Uterus (tissue), 4 donors: ENCODE data around the gene ANKH. TPM values are rescaled to one million over a fixed set of nuclear protein-coding genes. Genes with fewer than 3 reads are reported as not detected.

Experiments used
- DNase-seq, 2 donors: peaks; one replicate each; pipeline ENCODE4 v3.0.0-alpha.2; 2019 to 2020
- H3K27ac ChIP-seq, 2 donors: fragments of 200-600 bp; sonication (generic); 1 replicate in 1 of 2; 2 replicates in 1 of 2; pipeline ENCODE4 v1.5.1; 2016 to 2018
- H3K27me3 ChIP-seq, 2 donors: fragments of 200-600 bp; sonication (generic); one replicate each; pipeline ENCODE4 v1.5.1; 2018 to 2019; ENCODE audit warnings: control low read depth in 1 of 2
- H3K36me3 ChIP-seq, 2 donors: fragments of 200-600 bp; sonication (generic); one replicate each; pipeline ENCODE4 v1.5.1; 2019; ENCODE audit warnings: control low read depth in 1 of 2
- H3K4me1 ChIP-seq, 2 donors: fragments of 200-600 bp; sonication (generic); one replicate each; pipeline ENCODE4 v1.5.1; 2018 to 2019; ENCODE audit warnings: control low read depth in 1 of 2
- H3K4me3 ChIP-seq, 2 donors: fragments of 200-600 bp; sonication (generic); 1 replicate in 1 of 2; 2 replicates in 1 of 2; pipeline ENCODE4 v1.5.1; 2018 to 2019; ENCODE audit warnings: mild to moderate bottlenecking in 1 of 2
- H3K9me3 ChIP-seq, 2 donors: fragments of 200-600 bp; sonication (generic); one replicate each; pipeline ENCODE4 v1.5.1; 2019; ENCODE audit warnings: control low read depth in 1 of 2
- POLR2A ChIP-seq, 2 donors: fragments of 450-650 bp; IDR thresholded peaks; one replicate each; pipeline ENCODE4 v1.6.1; 2016; ENCODE audit warnings: antibody characterized with exemption in 2 of 2, mild to moderate bottlenecking in 1 of 2, moderate library complexity in 1 of 2
- intact Hi-C: fragments of 100-400 bp; cut with DNase I; formaldehyde crosslinking; loops from one replicate; pipeline ENCODE4 v1.15.1; 2023; ENCODE audit warnings: low total_unique reads
- total RNA-seq, 4 donors: library from RNA; depleted of rRNA in 3 of 4; stranded (reverse); fragments of >200 nt in 3 of 4; gene quantifications; one replicate each; pipeline versions ENCODE4 v1.1.0 to v1.2.4, GENCODE V29; 2014 to 2023
- TF ChIP-seq, protein P1 (sequence below), 4 experiments: fragments of 200-600 bp in 2 of 4; fragments of 450-650 bp in 2 of 4; sonication (generic) in 2 of 4; IDR thresholded peaks; one replicate each; pipeline ENCODE4 v1.5.1; 2016 to 2019; ENCODE audit warnings: antibody characterized with exemption in 4 of 4, mild to moderate bottlenecking in 2 of 4, moderate library complexity in 1 of 4
- donor health status: DM: yes; HTN: yes; CAD: no.

Gene ANKH
- total RNA-seq, 4 donors from 2014 or later: 2.9 to 47.7 (median 26.9) TPM

- DNase-seq: no peak
- Histone ChIP-seq H3K27me3 (no peaks in the 10 kb centered on the region), H3K27ac (no peak overlapping the region), H3K36me3 (no peaks in the 10 kb centered on the region), H3K4me3 (no peak overlapping the region), H3K4me1 (peaks cover 0 to 4% of the 10 kb centered on the region in 2 donors), H3K9me3 (no peaks in the 10 kb centered on the region)
- intact Hi-C loops: no loop called here
- TF ChIP-seq, protein P1, sequence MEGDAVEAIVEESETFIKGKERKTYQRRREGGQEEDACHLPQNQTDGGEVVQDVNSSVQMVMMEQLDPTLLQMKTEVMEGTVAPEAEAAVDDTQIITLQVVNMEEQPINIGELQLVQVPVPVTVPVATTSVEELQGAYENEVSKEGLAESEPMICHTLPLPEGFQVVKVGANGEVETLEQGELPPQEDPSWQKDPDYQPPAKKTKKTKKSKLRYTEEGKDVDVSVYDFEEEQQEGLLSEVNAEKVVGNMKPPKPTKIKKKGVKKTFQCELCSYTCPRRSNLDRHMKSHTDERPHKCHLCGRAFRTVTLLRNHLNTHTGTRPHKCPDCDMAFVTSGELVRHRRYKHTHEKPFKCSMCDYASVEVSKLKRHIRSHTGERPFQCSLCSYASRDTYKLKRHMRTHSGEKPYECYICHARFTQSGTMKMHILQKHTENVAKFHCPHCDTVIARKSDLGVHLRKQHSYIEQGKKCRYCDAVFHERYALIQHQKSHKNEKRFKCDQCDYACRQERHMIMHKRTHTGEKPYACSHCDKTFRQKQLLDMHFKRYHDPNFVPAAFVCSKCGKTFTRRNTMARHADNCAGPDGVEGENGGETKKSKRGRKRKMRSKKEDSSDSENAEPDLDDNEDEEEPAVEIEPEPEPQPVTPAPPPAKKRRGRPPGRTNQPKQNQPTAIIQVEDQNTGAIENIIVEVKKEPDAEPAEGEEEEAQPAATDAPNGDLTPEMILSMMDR (IDR thresholded peaks at IDR 0.05): no peak
- no peak for TF ChIP-seq POLR2A (IDR thresholded peaks at IDR 0.05)
These were observed 203.4 kb downstream of the ANKH start for GRCh38 chr5:14668181-14668591.

GRCh38 chr5:14667770-14668169, 203.8 kb downstream of the ANKH start:
- intact Hi-C loops: no loop called here
- TF ChIP-seq, protein P1 (IDR thresholded peaks at IDR 0.05): no peak
- TF ChIP-seq POLR2A (IDR thresholded peaks at IDR 0.05): no peak
- H3K36me3 ChIP-seq: no peaks in the 10 kb centered on the region
- peaks cover 0 to 4% of the 10 kb centered on the region in 2 donors for H3K4me1 ChIP-seq
- no peak overlapping the region for H3K4me3 ChIP-seq
- H3K27me3 ChIP-seq: no peaks in the 10 kb centered on the region
- H3K27ac ChIP-seq: no peak overlapping the region
- no peak for DNase-seq
- no peaks in the 10 kb centered on the region for H3K9me3 ChIP-seq

DNA sequence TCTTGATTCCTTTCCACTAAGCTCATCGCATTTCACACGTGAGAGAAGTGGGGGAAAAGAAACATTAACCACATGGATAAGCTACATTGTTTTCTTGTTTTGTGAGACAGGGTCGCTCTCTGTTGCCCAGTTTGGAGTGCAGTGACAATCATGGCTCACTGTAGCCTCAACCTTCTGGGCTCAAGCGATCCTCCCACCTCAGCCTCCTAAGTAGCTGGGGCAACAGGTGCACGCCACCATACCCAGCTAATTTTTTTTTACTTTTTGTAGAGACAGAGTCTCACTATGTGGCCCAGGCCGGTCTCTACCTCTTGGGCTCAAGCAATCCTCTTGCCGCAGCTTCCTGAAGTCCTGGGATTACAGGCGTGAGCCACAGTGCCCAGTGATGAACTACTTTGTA, 204.3 kb downstream of the ANKH start:
- DNase-seq: no peak
- Histone ChIP-seq H3K4me1 (peaks cover 0 to 4% of the 10 kb centered on the region in 2 donors), H3K27ac (no peak overlapping the region), H3K9me3 (no peaks in the 10 kb centered on the region), H3K4me3 (no peak overlapping the region), H3K36me3 (no peaks in the 10 kb centered on the region), H3K27me3 (no peaks in the 10 kb centered on the region)
- intact Hi-C loops: no loop called here
- TF ChIP-seq, protein P1 (IDR thresholded peaks at IDR 0.05): no peak
- no peak for TF ChIP-seq POLR2A (IDR thresholded peaks at IDR 0.05)

- Histone ChIP-seq H3K27ac (no peak overlapping the region), H3K4me3 (no peak overlapping the region), H3K9me3 (no peaks in the 10 kb centered on the region), H3K36me3 (no peaks in the 10 kb centered on the region), H3K27me3 (no peaks in the 10 kb centered on the region), H3K4me1 (no peaks in the 10 kb centered on the region)
- no peak for DNase-seq
- TF ChIP-seq POLR2A (IDR thresholded peaks at IDR 0.05): no peak
- TF ChIP-seq, protein P1 (IDR thresholded peaks at IDR 0.05): no peak
- intact Hi-C loops: no loop called here
These were observed 205.2 kb downstream of the ANKH start for GRCh38 chr5:14666357-14666756.

DNA sequence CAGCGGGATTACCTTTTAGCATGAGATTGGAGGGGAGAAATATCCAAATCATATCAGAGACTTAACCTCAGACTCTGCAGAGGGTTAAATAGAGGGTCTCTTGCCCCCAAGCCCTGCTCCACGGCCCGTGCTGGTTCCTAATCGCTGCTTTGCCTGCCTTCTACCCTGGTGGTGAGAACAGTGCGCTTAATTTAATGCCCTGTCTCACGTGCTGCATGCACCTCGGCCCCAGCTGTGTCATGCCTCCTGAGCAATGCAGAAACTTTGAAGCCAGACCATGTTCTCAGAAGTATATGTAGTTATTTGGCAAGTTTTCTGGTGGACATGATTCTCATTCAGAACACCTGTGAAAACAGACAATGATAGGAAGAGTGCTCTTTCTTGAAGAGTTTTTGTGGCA, 205.6 kb downstream of the ANKH start:
- H3K9me3 ChIP-seq: no peaks in the 10 kb centered on the region
- H3K36me3 ChIP-seq: no peaks in the 10 kb centered on the region
- intact Hi-C loops: no loop called here
- no peaks in the 10 kb centered on the region for H3K27me3 ChIP-seq
- H3K4me1 ChIP-seq: no peaks in the 10 kb centered on the region
- TF ChIP-seq, protein P1 (IDR thresholded peaks at IDR 0.05): no peak
- no peak for TF ChIP-seq POLR2A (IDR thresholded peaks at IDR 0.05)
- peak overlapping the region; percentile 47 to 54 for H3K4me3 ChIP-seq
- peak overlapping the region in 1 of 2 donors; percentile 90 for H3K27ac ChIP-seq
- DNase-seq: no peak
